ENCODE data around the gene TAF5L. TPM values are rescaled to one million over a fixed set of nuclear protein-coding genes. Genes with fewer than 3 reads are reported as not detected.

Gene TAF5L
- total RNA-seq, 1 donor from 2014 or later: 24.4 TPM

DNA sequence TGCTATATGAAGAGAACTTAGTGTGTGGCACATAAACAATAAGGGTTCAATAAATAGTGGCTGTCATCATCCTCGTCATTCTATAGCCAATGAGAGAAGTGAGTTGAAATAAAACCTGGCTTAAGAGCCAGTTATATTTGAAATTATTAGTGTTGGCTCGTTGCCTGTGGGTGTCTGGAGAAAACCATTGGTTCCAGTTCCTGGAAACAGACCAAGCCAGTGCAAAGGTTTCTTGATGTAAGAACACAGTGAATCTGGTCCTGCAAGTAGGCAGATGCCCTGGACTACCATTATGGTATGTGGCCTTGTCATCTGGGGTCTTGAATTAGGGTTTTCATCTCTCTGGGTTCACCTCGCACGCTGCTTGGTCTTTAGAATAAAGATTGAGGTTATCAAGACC lies 43.4 kb upstream of the TAF5L start:
- Mint-ChIP-seq H3K4me1 (no peaks in the 10 kb centered on the region), H3K4me3 (no peak overlapping the region), H3K36me3 (ENCODE audit: low read depth) (no peaks in the 10 kb centered on the region), H3K9me3 (no peaks in the 10 kb centered on the region), H3K27me3 (no peaks in the 10 kb centered on the region), H3K27ac (no peak overlapping the region)
- DNase-seq (no peak), ATAC-seq (ENCODE audit: low read depth) (no peak)
- CTCF ChIA-PET: interaction anchor here (0.6 kb wide), 1 partner anchor 42 kb away, joined by 3 read pairs; no protein-coding TSS in a partner anchor
- POLR2A ChIA-PET: no interaction called here
- TF ChIP-seq, protein P1, sequence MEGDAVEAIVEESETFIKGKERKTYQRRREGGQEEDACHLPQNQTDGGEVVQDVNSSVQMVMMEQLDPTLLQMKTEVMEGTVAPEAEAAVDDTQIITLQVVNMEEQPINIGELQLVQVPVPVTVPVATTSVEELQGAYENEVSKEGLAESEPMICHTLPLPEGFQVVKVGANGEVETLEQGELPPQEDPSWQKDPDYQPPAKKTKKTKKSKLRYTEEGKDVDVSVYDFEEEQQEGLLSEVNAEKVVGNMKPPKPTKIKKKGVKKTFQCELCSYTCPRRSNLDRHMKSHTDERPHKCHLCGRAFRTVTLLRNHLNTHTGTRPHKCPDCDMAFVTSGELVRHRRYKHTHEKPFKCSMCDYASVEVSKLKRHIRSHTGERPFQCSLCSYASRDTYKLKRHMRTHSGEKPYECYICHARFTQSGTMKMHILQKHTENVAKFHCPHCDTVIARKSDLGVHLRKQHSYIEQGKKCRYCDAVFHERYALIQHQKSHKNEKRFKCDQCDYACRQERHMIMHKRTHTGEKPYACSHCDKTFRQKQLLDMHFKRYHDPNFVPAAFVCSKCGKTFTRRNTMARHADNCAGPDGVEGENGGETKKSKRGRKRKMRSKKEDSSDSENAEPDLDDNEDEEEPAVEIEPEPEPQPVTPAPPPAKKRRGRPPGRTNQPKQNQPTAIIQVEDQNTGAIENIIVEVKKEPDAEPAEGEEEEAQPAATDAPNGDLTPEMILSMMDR (IDR thresholded peaks at IDR 0.05): no peak
- intact Hi-C loops (cut with micrococcal nuclease): no loop called here

- ChIA-PET CTCF (no interaction called here), POLR2A (interaction anchor here (0.5 kb wide), 1 partner anchor 72 kb away, joined by 4 read pairs; no protein-coding TSS in a partner anchor)
- Mint-ChIP-seq H3K36me3 (ENCODE audit: low read depth) (peaks cover under 1% of the 10 kb centered on the region), H3K4me3 (no peak overlapping the region), H3K27me3 (no peaks in the 10 kb centered on the region), H3K9me3 (no peaks in the 10 kb centered on the region), H3K4me1 (peaks cover 7% of the 10 kb centered on the region), H3K27ac (no peak overlapping the region)
- intact Hi-C loops (cut with micrococcal nuclease): no loop called here
- ATAC-seq (ENCODE audit: low read depth) (no peak), DNase-seq (no peak)
- TF ChIP-seq, protein P1 (IDR thresholded peaks at IDR 0.05): no peak
Observed at GRCh38 chr1:229666585-229666984, 40.7 kb upstream of the TAF5L start.

- DNase-seq: no peak
- CTCF ChIA-PET: no interaction called here
- POLR2A ChIA-PET: no interaction called here
- Mint-ChIP-seq H3K27ac (no peak overlapping the region), H3K36me3 (ENCODE audit: low read depth) (peaks cover 6% of the 10 kb centered on the region), H3K4me1 (peaks cover 11% of the 10 kb centered on the region), H3K9me3 (no peaks in the 10 kb centered on the region), H3K4me3 (no peak overlapping the region), H3K27me3 (no peaks in the 10 kb centered on the region)
- no peak for ATAC-seq (ENCODE audit: low read depth)
- TF ChIP-seq, protein P1 (IDR thresholded peaks at IDR 0.05): no peak
- intact Hi-C loops (cut with micrococcal nuclease): loop anchor here (2.0 kb wide), 1 partner anchor 547 kb away; no protein-coding TSS in a partner anchor
Observed at GRCh38 chr1:229665912-229666558, 40.1 kb upstream of the TAF5L start.

GRCh38 chr1:229664133-229664689 lies 38.3 kb upstream of the TAF5L start:
- TF ChIP-seq, protein P1 (IDR thresholded peaks at IDR 0.05): no peak
- intact Hi-C loops (cut with micrococcal nuclease): loop anchor here (2.0 to 5.0 kb wide), 2 partner anchors 458 to 549 kb away; no protein-coding TSS in a partner anchor
- no peaks in the 10 kb centered on the region for H3K9me3 Mint-ChIP-seq
- peaks cover 20% of the 10 kb centered on the region for H3K36me3 Mint-ChIP-seq (ENCODE audit: low read depth)
- H3K4me3 Mint-ChIP-seq: no peak overlapping the region
- H3K27ac Mint-ChIP-seq: no peak overlapping the region
- peak; percentile 60 for DNase-seq
- H3K4me1 Mint-ChIP-seq: peaks cover 11% of the 10 kb centered on the region
- no peaks in the 10 kb centered on the region for H3K27me3 Mint-ChIP-seq
- peak; percentile 76 for ATAC-seq (ENCODE audit: low read depth)
- POLR2A ChIA-PET: interaction anchor here (0.7 to 2.6 kb wide), 3 partner anchors 66 to 459 kb away, joined by 3 to 11 read pairs (median 4); no protein-coding TSS in a partner anchor
- CTCF ChIA-PET: interaction anchor here (1.2 to 7.7 kb wide), 2 partner anchors 446 to 646 kb away, joined by 3 to 116 read pairs; no protein-coding TSS in a partner anchor

DNA sequence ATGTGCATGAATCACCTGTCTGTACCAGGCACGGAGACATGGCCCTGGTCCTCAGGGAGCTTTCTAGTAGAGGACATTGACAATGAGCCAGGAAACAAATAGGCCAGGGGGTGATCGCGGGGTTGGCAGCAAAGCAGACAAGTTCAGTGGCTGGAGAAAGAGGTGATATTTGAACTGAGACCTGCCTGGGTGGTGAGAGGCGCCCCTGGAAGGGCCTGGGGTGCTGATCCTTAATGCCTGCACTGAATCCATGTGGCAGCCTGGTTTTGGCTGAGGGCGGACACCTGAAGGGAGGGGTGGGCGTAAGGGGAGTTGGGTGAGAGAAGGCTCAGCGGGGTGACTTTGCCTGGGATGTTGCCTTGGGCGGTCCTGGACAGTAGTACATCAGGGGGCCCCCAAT lies 36.0 kb upstream of the TAF5L start:
- no peaks in the 10 kb centered on the region for H3K27me3 Mint-ChIP-seq
- ATAC-seq (ENCODE audit: low read depth) (no peak), DNase-seq (no peak)
- peaks cover 41% of the 10 kb centered on the region for H3K36me3 Mint-ChIP-seq (ENCODE audit: low read depth)
- intact Hi-C loops (cut with micrococcal nuclease): loop anchor here (1.0 to 5.0 kb wide), 5 partner anchors 187 to 648 kb away; partner anchors contain the start of gene GALNT2
- TF ChIP-seq, protein P1 (IDR thresholded peaks at IDR 0.05): no peak
- H3K4me1 Mint-ChIP-seq: peaks cover 11% of the 10 kb centered on the region
- ChIA-PET CTCF (interaction anchor here (0.9 to 7.7 kb wide), 24 partner anchors 9 to 981 kb away, joined by 3 to 116 read pairs (median 4); no protein-coding TSS in a partner anchor), POLR2A (interaction anchor here (0.9 to 1.5 kb wide), 4 partner anchors 13 to 505 kb away, joined by 3 to 6 read pairs (median 4); no protein-coding TSS in a partner anchor)
- no peak overlapping the region for H3K4me3 Mint-ChIP-seq
- H3K9me3 Mint-ChIP-seq: no peaks in the 10 kb centered on the region
- peak overlapping the region; percentile 38 for H3K27ac Mint-ChIP-seq

All from activated B cell treated with CpG ODN at 0.5 μM for 24 hours (primary cell).